ENCODE data around the gene CCDC97.

CCDC97 gene

GRCh38 chr19:41295499-41295898 is 14.5 kb upstream of the CCDC97 start:
- H3K36me3 Mint-ChIP-seq (ENCODE audit: low read depth) = peaks cover 82% of the 10 kb centered on the region
- H3K27me3 Mint-ChIP-seq (ENCODE audit: low read depth, poor library complexity) = peaks cover 3% of the 10 kb centered on the region
- H3K4me1 Mint-ChIP-seq = peaks cover 10% of the 10 kb centered on the region
- no peak for DNase-seq
- no peaks in the 10 kb centered on the region for H3K9me3 Mint-ChIP-seq
- TF ChIP-seq, protein P1, sequence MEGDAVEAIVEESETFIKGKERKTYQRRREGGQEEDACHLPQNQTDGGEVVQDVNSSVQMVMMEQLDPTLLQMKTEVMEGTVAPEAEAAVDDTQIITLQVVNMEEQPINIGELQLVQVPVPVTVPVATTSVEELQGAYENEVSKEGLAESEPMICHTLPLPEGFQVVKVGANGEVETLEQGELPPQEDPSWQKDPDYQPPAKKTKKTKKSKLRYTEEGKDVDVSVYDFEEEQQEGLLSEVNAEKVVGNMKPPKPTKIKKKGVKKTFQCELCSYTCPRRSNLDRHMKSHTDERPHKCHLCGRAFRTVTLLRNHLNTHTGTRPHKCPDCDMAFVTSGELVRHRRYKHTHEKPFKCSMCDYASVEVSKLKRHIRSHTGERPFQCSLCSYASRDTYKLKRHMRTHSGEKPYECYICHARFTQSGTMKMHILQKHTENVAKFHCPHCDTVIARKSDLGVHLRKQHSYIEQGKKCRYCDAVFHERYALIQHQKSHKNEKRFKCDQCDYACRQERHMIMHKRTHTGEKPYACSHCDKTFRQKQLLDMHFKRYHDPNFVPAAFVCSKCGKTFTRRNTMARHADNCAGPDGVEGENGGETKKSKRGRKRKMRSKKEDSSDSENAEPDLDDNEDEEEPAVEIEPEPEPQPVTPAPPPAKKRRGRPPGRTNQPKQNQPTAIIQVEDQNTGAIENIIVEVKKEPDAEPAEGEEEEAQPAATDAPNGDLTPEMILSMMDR (IDR thresholded peaks at IDR 0.05) = no peak
- no peak overlapping the region for H3K27ac Mint-ChIP-seq
- H3K4me3 Mint-ChIP-seq = no peak overlapping the region

GRCh38 chr19:41296433-41296871 is 13.5 kb upstream of the CCDC97 start:
- Mint-ChIP-seq H3K36me3 (ENCODE audit: low read depth) (peaks cover 83% of the 10 kb centered on the region), H3K9me3 (no peaks in the 10 kb centered on the region), H3K4me3 (no peak overlapping the region), H3K27me3 (ENCODE audit: low read depth, poor library complexity) (no peaks in the 10 kb centered on the region), H3K27ac (peak overlapping the region; percentile 32), H3K4me1 (peaks cover 10% of the 10 kb centered on the region)
- DNase-seq = no peak
- TF ChIP-seq, protein P1 (IDR thresholded peaks at IDR 0.05) = no peak

DNA sequence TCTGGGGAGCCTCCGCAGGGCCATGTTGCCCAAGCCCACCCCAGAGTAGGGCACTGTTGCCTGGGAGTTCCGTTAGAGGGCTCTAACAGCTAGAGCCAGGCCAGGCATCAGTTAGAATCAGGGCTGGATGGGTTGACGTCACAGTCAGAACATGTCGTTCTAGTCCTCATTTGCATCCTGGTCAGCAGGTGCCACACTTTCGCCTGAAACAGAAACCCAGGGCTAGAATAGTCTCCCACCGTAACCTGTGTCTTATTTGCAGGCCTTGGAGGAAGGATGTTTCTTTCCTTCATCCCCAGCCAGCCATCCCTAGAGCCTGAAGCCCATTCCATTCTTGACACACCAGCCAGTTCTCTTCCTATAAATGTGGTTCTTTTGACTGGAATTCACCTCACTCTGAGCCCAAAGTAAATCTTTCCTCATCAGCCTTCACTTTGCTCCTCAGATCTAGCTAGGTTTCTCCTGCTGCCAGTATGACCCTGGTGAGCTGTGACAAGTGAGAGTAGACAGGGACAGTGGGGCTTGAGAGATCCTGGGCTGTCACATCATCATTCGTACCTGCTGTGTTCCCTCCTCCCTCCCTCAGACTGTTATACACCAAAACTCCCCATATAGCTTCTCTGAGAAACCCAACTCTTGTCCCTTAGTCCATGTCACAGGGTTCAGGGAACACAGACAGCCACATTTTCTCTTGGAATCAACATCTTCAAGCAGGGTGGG is 12.2 kb upstream of the CCDC97 start:
- DNase-seq = no peak
- H3K27ac Mint-ChIP-seq = peak overlapping the region; percentile 96
- no peaks in the 10 kb centered on the region for H3K9me3 Mint-ChIP-seq
- TF ChIP-seq, protein P1 (IDR thresholded peaks at IDR 0.05) = no peak
- peaks cover 10% of the 10 kb centered on the region for H3K4me1 Mint-ChIP-seq
- H3K27me3 Mint-ChIP-seq (ENCODE audit: low read depth, poor library complexity) = no peaks in the 10 kb centered on the region
- no peak overlapping the region for H3K4me3 Mint-ChIP-seq
- H3K36me3 Mint-ChIP-seq (ENCODE audit: low read depth) = peaks cover 86% of the 10 kb centered on the region

- TF ChIP-seq, protein P1 (IDR thresholded peaks at IDR 0.05) = no peak
- Mint-ChIP-seq H3K27ac (peak overlapping the region; percentile 97), H3K4me1 (peaks cover 10% of the 10 kb centered on the region), H3K4me3 (no peak overlapping the region), H3K9me3 (no peaks in the 10 kb centered on the region), H3K27me3 (ENCODE audit: low read depth, poor library complexity) (no peaks in the 10 kb centered on the region), H3K36me3 (ENCODE audit: low read depth) (peaks cover 87% of the 10 kb centered on the region)
- DNase-seq = no peak
These were observed 11.5 kb upstream of the CCDC97 start for GRCh38 chr19:41298348-41298964.

DNA sequence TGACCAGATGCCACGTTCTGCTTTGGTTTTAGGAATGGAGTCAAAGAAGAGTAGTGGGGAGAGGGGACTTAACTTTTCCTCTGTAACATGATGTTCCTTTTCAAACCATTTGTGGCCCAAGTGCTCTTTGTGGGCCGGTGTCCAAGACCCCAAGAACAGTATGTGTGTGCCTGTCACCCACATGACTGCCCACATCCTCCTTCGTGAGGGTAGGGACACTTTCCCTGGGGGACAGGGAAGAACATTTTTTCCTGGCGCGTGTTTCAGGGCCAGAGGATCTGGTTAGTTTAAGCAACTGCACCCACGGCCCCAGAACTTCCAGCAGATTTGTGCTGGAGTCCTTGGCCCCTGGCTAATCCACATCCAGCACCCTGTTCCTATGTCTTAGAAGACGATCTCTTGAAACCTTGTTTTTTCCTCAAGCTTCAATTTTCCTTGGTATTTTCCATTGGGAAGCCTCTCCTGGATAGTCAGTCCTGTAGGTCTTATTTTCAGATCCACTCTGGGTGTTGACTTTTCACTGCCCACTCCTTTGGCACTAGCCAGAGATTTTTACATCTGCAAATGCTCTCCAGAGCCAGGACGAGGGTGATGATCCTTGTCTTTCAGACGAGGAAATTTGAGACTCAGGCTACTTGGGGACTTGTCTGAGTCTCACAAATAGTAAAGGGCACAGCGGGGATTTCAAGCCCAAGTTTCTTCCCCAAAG is 10.8 kb upstream of the CCDC97 start:
- TF ChIP-seq, protein P1 (IDR thresholded peaks at IDR 0.05) = no peak
- H3K36me3 Mint-ChIP-seq (ENCODE audit: low read depth) = peaks cover 89% of the 10 kb centered on the region
- peak overlapping the region; percentile 89 for H3K27ac Mint-ChIP-seq
- no peaks in the 10 kb centered on the region for H3K9me3 Mint-ChIP-seq
- H3K27me3 Mint-ChIP-seq (ENCODE audit: low read depth, poor library complexity) = no peaks in the 10 kb centered on the region
- DNase-seq = no peak
- peaks cover 10% of the 10 kb centered on the region for H3K4me1 Mint-ChIP-seq
- H3K4me3 Mint-ChIP-seq = no peak overlapping the region
